Hippocampal formation (tissue), 2 donors: ENCODE measurements around the gene HLF.
"Not testable (repeated sequence)": the region's sequence is repeated elsewhere in the genome, so short reads cannot be mapped to it uniquely, and the experiment has no call there.

Source experiments
- DNase-seq, 2 donors: peaks; one replicate each; lab custom pipeline; 2025; lab: John Stamatoyannopoulos, UW

Gene HLF

DNA sequence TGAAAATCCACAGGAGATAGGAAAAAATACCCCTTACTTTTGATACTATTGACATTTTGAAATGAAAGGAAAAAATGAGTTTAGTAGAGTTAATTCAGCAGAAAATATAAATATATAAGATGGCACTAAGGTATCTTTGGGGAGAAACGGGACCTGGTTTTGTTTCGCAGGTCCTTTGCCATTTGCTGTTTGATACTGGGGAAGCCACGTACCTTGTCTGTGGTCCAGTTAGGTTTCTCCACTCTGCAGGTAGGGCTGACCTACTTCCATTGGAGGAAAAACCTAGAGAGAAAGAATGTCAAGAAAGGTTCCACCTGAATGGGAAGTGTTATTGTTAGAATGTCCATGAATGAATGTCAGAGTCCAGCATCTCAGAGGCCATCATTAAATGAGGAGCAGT is 48.1 kb downstream of the HLF start:
- no peak for DNase-seq

DNA sequence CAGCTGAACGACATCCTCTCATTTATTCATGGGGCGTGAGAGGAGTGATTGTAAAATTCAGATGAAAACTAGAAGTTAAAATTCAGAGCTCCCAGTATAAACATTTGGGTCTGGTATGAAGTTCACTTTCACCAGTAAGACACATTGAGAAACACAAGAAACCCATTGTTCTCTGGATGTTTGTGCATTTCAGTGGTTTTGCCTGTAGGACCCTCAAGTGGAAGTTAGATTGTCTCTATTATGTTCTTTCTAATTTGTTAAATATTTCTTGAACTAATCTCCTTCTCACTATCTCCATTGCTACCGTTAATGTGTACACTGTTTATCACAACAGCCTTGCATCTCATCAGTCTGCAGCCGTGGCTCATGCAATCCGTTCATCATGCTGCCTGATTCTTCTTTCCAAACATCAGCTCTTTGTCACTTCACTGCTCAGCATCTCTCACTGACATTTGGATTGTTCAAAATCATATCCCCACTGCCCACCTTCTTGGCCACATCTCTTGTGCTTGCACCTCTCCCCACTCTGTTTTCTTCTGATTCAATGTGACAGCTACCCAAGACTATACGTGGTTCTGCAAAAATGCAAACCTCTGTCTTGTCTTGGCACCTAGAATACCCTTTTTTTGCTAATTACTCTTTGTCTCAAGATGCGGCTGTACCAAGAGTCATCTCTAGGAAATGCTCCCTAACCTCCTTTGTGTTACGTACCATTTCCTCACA is 49.5 kb downstream of the HLF start:
- no peak for DNase-seq

GRCh38 chr17:55314784-55315491 is 50.2 kb downstream of the HLF start:
- no peak for DNase-seq

DNA sequence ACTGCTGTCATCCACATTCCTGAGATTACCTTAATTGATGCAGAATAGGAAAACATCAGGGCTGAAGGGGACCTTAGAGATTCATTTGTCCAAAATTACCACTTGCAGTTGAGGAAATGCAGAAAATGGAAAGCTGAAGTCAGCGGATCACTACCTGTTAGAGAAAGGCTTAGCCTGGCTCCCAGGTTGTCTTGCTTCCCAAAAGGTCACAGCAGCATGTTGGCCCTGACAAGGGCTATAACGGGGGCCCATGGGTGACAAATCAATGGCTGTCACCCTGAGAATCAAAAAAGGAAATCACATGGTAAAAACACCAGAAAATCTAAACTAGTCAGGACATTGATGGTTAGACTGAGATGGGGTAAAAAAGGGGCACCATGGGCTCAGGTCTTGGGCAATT is 51.7 kb downstream of the HLF start:
- DNase-seq = no peak

DNA sequence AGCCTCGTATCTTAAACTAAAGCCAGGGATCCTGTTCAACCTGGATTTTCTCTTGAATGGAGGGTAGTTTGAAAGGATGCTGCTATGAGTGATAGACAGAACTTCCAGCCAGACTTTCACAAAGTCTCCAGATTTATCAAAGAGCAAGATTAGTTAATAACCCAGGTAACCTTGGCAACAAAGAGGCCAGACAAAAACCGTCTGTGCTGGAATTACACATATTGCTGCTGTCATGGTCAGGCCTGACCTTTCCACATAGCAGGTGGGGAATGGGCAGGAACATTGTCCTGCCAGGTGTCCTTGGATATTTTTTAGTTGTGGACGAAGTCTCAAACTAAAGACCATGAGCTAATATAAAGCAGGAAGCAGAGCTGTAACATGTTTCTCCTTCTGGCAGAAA is 52.5 kb downstream of the HLF start:
- no peak for DNase-seq

DNA sequence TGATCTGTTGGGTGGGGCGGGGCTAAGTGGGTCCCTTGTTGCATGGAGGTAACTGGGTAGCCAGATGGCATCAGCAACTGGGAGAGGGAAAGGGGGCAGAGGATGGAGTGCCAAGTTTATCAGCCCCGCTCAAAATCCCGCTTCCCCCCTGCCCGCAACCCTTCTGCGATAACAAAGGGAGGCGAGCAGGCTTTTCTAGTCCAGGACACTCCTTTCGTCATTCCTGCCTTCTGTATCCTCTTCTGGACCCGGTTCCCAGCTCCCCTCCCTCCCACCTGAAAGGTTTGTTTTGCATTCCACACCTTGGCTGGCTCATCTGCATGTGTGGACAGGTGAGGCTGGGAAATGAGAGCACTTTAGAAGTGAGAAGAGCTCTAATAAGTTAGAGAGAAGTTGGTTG is 53.3 kb downstream of the HLF start:
- no peak for DNase-seq

GRCh38 chr17:55318715-55319487 is 54.1 kb downstream of the HLF start:
- DNase-seq = no peak

DNA sequence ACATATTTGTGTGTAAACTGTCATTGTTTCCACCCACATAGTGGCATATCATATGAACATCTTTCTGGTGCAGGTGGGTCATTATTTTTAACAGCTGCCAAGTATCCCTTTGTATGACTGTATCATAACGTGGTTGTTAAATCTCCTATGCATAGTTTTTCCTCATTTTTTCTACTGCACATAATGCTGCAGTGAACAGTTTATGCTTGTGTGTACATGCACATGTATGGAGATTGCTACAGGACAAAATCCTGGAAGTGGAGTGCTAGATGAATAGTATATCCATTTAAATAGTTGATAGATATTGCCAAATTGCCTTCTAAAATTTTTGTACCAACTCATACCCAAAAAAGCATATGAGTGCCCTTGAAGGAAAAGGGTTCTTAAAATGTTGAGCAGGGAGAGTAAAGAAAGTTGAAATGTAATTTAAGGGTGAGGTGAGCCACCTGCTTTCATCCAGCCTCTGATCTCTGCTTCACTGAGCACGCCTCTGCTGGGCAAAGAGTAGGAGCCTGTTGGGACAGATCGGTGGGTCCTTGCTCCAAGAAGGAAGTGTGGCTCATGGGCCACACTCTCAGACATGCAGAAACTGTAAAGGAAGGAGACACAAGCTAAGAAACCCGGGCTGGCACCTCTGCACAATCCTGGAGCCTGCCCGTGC is 55.3 kb downstream of the HLF start:
- no peak for DNase-seq

GRCh38 chr17:55320594-55321426 is 56.0 kb downstream of the HLF start:
- DNase-seq = no peak

DNA sequence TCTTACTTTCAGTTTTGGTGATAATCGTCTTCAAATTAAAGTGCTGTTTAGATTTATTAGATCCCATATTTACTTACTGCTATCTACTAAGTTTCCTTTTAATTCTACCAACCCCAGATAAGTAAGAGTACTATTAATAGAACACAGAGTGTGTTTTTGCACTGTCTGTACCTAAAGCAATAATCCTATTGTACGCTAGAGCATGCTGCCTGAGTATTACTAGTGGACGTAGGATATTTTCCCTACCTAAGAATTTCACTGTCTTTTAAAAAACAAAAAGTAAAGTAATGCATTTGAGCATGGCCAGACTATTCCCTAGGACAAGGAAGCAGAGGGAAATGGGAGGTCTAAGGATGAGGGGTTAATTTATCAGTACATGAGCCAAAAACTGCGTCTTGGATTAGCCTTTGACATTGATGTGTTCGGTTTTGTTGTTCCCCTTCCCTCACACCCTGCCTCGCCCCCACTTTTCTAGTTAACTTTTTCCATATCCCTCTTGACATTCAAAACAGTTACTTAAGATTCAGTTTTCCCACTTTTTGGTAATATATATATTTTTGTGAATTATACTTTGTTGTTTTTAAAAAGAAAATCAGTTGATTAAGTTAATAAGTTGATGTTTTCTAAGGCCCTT is 56.8 kb downstream of the HLF start:
- no peak for DNase-seq

DNA sequence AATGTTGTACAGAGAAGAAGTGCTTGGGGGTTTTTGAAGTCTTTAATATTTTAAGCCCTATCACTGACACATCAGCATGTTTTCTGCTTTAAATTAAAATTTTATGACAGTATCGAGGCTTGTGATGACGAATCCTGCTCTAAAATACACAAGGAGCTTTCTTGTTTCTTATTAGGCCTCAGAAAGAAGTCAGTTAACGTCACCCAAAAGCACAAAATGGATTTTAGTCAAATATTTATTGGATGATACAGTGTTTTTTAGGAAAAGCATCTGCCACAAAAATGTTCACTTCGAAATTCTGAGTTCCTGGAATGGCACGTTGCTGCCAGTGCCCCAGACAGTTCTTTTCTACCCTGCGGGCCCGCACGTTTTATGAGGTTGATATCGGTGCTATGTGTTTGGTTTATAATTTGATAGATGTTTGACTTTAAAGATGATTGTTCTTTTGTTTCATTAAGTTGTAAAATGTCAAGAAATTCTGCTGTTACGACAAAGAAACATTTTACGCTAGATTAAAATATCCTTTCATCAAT is 57.8 kb downstream of the HLF start:
- no peak for DNase-seq

- no peak for DNase-seq
Measured at GRCh38 chr17:55323518-55324295, 58.9 kb downstream of the HLF start.

DNA sequence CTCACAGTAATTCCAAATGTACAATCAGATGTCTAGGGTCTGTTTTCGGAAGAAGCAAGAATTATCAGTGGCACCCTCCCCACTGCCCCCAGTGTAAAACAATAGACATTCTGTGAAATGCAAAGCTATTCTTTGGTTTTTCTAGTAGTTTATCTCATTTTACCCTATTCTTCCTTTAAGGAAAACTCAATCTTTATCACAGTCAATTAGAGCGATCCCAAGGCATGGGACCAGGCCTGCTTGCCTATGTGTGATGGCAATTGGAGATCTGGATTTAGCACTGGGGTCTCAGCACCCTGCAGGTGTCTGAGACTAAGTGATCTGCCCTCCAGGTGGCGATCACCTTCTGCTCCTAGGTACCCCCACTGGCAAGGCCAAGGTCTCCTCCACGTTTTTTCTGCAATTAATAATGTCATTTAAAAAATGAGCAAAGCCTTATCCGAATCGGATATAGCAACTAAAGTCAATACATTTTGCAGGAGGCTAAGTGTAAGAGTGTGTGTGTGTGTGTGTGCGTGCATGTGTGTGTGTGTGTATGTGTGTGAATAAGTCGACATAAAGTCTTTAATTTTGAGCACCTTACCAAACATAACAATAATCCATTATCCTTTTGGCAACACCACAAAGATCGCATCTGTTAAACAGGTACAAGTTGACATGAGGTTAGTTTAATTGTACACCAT is 59.7 kb downstream of the HLF start:
- DNase-seq = no peak

DNA sequence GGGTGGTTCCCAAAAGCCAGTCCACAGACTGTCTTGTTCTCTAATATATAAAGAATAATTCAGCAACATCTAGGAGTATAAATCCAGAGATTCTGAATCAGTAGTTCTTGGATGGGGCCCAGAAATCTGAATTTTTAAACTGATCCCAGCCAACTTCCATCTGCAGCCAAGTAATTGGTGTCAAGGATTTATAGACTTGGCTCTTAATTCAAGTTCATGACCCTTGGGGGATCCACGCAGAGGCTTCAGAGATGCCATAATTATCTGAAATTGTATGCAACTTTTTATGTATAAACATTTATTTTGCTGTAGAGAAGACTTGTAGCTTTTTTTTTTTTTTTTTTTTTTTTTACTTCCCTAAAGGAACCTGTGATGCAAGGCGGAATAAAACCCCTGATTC is 60.6 kb downstream of the HLF start:
- no peak for DNase-seq

DNA sequence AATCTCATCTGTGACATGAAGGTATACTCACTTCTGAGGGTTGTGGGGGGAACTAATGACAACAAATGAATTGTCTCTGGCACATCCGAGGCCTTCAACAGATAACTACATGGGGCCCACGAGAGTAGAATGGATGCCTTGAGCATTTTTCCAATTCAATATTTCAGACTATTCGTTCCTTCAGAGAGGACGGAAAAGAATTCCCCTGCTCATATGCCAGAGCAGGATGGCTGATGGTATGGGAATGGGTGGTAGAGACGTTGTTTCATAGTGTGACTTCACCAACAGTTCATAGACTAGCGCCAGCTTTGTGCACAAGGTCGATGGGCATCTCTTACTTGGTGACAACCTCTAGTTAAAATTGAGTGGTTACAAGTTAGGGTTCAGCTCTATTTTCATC is 61.3 kb downstream of the HLF start:
- DNase-seq = no peak

DNA sequence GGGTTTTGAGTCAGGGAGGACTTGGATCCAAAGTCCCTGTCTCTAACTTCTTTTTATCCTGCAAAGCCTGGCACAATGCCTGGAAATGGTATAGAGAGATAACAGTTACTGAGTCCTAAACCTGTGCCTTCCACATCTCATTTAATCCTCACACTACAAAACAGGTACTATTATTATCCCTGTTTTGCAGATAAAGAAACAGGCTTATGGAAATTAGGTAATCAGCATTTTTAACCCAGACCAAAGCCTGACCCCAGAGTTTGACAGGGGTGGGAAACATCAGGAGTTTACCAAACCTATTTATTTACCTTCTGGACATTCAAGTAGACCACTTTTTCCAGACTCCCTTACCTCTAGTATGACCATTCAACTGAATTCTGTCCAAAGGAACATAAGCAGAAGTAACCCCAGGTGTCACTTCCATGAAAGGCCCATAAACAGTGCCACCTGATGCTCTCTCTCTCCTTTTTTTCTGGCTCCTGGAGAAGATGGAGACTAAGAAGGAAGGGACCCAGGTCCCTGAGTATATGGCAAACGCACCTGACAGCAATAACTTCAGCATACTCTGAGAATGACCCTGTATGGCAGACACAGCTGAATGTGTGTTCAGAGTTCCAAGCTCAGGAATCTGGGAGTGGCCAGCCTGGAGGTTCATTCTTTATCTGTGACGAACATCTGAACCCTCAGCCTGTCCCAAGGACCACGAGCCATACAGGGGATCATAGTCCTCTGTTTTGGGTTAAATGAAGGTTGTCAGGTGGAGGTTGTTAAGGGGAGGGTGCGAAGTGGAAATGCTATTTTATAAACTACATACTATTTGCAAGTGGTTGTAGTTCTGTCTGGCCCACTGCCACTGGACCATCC is 62.7 kb downstream of the HLF start:
- no peak for DNase-seq

- DNase-seq = not testable (repeated sequence)
Measured at GRCh38 chr17:55328514-55328913, 63.8 kb downstream of the HLF start.

DNA sequence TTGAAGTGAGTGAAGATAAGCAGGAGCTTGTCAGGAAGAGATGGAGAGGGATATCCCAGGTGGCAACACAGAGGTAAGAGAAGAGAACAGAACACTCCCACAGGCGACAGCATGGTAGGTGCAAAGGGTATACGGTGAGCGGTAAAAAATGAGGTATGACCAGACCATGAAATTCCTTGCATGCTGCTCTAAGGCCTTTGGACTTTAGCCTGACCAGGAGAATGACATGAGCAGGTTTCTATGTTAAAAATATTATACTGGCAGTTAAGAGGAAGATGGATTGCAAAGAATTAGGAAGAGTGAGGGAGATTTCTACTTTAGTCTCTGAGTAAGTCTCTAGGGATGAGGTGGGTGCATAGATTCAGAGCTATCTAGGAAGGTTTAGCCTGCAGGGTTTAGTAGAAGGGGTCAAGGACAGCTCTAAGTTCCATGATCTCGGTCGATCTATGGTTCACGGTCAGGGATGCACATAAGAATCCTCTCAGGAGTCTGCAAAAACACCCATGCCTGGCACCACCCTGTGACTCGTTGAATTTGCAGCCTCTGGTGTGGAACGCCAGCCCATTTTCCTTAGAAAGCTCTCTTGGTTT is 65.7 kb downstream of the HLF start:
- no peak for DNase-seq
